ENCODE measurements around the gene NRIP2.

The NRIP2 gene

GRCh38 chr12:2857021-2857431, 22.2 kb upstream of the NRIP2 start, which contains the start of gene TEX52:
Gene TEX52, minus strand, starts transcription at chr12:2857039. Its CDS starts 13 bp downstream, at chr12:2857026.
- Histone ChIP-seq H3K79me2 (ENCODE audit: control insufficient read depth, low read length) (no peaks in the 10 kb centered on the region), H3K27ac (ENCODE audit: low read depth, low read length) (no peak within 1 kb of the TSS), H3K4me2 (ENCODE audit: low read length) (no peak within 1 kb of the TSS), H4K20me1 (ENCODE audit: control insufficient read depth, insufficient read depth, low read depth, low read length) (peaks cover 6% of the 10 kb centered on the region; the same call in 1 of the 2 replicates), H3K4me3 (ENCODE audit: low read length) (no peak within 1 kb of the TSS), H3K9me2 (replicated peaks; ENCODE audit: control insufficient read depth, low read length) (no peaks in the 10 kb centered on the region), H3K4me1 (ENCODE audit: control insufficient read depth, low read length) (no peaks in the 10 kb centered on the region), H3K9me3 (ENCODE audit: control insufficient read depth, insufficient read depth, low read length) (no peaks in the 10 kb centered on the region), H3K27me3 (ENCODE audit: control insufficient read depth, low read length) (no peaks in the 10 kb centered on the region), H3K36me3 (ENCODE audit: control insufficient read depth, low read length) (peaks cover 37% of the 10 kb centered on the region), H3F3A (ENCODE audit: control insufficient read depth, insufficient read depth) (peaks cover 7% of the 10 kb centered on the region)
- TF ChIP-seq CTCF (IDR thresholded peaks at IDR 0.05; ENCODE audit: low read depth, low read length, poor library complexity, severe bottlenecking) = no peak
- TF ChIP-seq EZH2phosphoT487 (IDR thresholded peaks at IDR 0.05; ENCODE audit: borderline replicate concordance, low read length) = no peak

GRCh38 chr12:2856051-2856450, 21.2 kb upstream of the NRIP2 start:
- peaks cover 30% of the 10 kb centered on the region for H3K36me3 ChIP-seq (ENCODE audit: control insufficient read depth, low read length)
- H4K20me1 ChIP-seq (ENCODE audit: control insufficient read depth, insufficient read depth, low read depth, low read length) = peaks cover 6% of the 10 kb centered on the region; the same call in 1 of the 2 replicates
- H3K27ac ChIP-seq (ENCODE audit: low read depth, low read length) = no peak overlapping the region
- TF ChIP-seq EZH2phosphoT487 (IDR thresholded peaks at IDR 0.05; ENCODE audit: borderline replicate concordance, low read length) (no peak), CTCF (IDR thresholded peaks at IDR 0.05; ENCODE audit: low read depth, low read length, poor library complexity, severe bottlenecking) (no peak)
- no peak overlapping the region for H3K4me2 ChIP-seq (ENCODE audit: low read length)
- H3F3A ChIP-seq (ENCODE audit: control insufficient read depth, insufficient read depth) = peaks cover 7% of the 10 kb centered on the region; the same call in 1 of the 2 replicates
- no peaks in the 10 kb centered on the region for H3K9me3 ChIP-seq (ENCODE audit: control insufficient read depth, insufficient read depth, low read length)
- no peaks in the 10 kb centered on the region for H3K27me3 ChIP-seq (ENCODE audit: control insufficient read depth, low read length)
- no peaks in the 10 kb centered on the region for H3K9me2 ChIP-seq (replicated peaks; ENCODE audit: control insufficient read depth, low read length)
- no peaks in the 10 kb centered on the region for H3K4me1 ChIP-seq (ENCODE audit: control insufficient read depth, low read length)
- no peaks in the 10 kb centered on the region for H3K79me2 ChIP-seq (ENCODE audit: control insufficient read depth, low read length)
- no peak overlapping the region for H3K4me3 ChIP-seq (ENCODE audit: low read length)

- Histone ChIP-seq H3K9me2 (replicated peaks; ENCODE audit: control insufficient read depth, low read length) (no peaks in the 10 kb centered on the region), H3K4me3 (ENCODE audit: low read length) (no peak overlapping the region), H3K4me1 (ENCODE audit: control insufficient read depth, low read length) (no peaks in the 10 kb centered on the region), H3K9me3 (ENCODE audit: control insufficient read depth, insufficient read depth, low read length) (no peaks in the 10 kb centered on the region), H3K27me3 (ENCODE audit: control insufficient read depth, low read length) (no peaks in the 10 kb centered on the region), H4K20me1 (ENCODE audit: control insufficient read depth, insufficient read depth, low read depth, low read length) (peaks cover 6% of the 10 kb centered on the region; the same call in 1 of the 2 replicates), H3K79me2 (ENCODE audit: control insufficient read depth, low read length) (no peaks in the 10 kb centered on the region), H3K4me2 (ENCODE audit: low read length) (no peak overlapping the region), H3K36me3 (ENCODE audit: control insufficient read depth, low read length) (peaks cover 30% of the 10 kb centered on the region), H3K27ac (ENCODE audit: low read depth, low read length) (no peak overlapping the region), H3F3A (ENCODE audit: control insufficient read depth, insufficient read depth) (peaks cover 7% of the 10 kb centered on the region; the same call in 1 of the 2 replicates)
- TF ChIP-seq EZH2phosphoT487 (IDR thresholded peaks at IDR 0.05; ENCODE audit: borderline replicate concordance, low read length) (no peak), CTCF (IDR thresholded peaks at IDR 0.05; ENCODE audit: low read depth, low read length, poor library complexity, severe bottlenecking) (no peak)
These were observed 20.7 kb upstream of the NRIP2 start for GRCh38 chr12:2855546-2855945.
